PFSK-1 (cell line): ENCODE measurements around the gene NKAIN2.

ENCODE experiments used
- FOXP2 ChIP-seq: optimal IDR thresholded peaks from 2 replicates; pipeline ENCODE3; 2011; ENCODE audit warnings: borderline replicate concordance, control low read depth, inconsistent platforms; ENCODE audit not compliant: insufficient read depth; ENCODE audit errors: extremely low read length, extremely low read depth
- POLR2AphosphoS5 ChIP-seq: IDR thresholded peaks from 2 replicates; pipeline ENCODE4 v1.6.1; 2012; ENCODE audit warnings: low read depth, mild to moderate bottlenecking, control low read depth, low read length, moderate library complexity
- SIN3A ChIP-seq: IDR thresholded peaks from 2 replicates; pipeline ENCODE4 v1.6.1; 2012; ENCODE audit warnings: mild to moderate bottlenecking, low read length, moderate library complexity, borderline replicate concordance; ENCODE audit not compliant: insufficient read depth
- TAF1 ChIP-seq: IDR thresholded peaks from 2 replicates; pipeline ENCODE4 v1.6.1; 2012; ENCODE audit warnings: low read length, control low read depth, borderline replicate concordance; ENCODE audit not compliant: insufficient read depth
- TF ChIP-seq, protein P1 (sequence below), 2 experiments: IDR thresholded peaks; 2 replicates each; pipeline versions ENCODE4 v1.6.1 to v1.8.0; 2011 to 2012; ENCODE audit warnings: low read depth in 2 of 2, low read length in 2 of 2, control low read depth in 1 of 2, inconsistent platforms in 1 of 2, mild to moderate bottlenecking in 1 of 2, moderate library complexity in 1 of 2; ENCODE audit not compliant: insufficient read depth in 1 of 2

Gene NKAIN2

DNA sequence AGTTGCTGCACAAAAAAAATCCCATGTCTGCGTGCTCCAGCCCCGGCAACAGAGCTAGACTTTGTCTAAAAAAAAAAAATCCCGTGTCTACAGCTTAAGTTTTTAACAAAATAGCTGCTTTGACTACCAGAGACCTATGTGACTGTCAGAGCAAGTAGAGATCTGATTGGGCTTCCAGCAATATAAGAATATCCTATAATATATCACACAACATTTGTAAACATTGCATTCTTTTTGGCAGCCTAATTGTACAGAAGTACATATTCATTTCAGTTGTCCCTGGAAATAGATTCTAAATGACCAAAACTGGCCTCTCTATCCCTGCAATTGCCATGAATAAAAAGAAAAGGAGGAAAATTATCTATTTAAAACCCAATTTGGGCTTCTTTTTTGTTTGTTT, 1019.1 kb downstream of the NKAIN2 start:
- TF ChIP-seq SIN3A, result no peak
- no peak for TF ChIP-seq FOXP2
- no peak for TF ChIP-seq TAF1
- TF ChIP-seq, protein P1, sequence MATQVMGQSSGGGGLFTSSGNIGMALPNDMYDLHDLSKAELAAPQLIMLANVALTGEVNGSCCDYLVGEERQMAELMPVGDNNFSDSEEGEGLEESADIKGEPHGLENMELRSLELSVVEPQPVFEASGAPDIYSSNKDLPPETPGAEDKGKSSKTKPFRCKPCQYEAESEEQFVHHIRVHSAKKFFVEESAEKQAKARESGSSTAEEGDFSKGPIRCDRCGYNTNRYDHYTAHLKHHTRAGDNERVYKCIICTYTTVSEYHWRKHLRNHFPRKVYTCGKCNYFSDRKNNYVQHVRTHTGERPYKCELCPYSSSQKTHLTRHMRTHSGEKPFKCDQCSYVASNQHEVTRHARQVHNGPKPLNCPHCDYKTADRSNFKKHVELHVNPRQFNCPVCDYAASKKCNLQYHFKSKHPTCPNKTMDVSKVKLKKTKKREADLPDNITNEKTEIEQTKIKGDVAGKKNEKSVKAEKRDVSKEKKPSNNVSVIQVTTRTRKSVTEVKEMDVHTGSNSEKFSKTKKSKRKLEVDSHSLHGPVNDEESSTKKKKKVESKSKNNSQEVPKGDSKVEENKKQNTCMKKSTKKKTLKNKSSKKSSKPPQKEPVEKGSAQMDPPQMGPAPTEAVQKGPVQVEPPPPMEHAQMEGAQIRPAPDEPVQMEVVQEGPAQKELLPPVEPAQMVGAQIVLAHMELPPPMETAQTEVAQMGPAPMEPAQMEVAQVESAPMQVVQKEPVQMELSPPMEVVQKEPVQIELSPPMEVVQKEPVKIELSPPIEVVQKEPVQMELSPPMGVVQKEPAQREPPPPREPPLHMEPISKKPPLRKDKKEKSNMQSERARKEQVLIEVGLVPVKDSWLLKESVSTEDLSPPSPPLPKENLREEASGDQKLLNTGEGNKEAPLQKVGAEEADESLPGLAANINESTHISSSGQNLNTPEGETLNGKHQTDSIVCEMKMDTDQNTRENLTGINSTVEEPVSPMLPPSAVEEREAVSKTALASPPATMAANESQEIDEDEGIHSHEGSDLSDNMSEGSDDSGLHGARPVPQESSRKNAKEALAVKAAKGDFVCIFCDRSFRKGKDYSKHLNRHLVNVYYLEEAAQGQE (IDR thresholded peaks at IDR 0.05; ENCODE audit: insufficient read depth in 1 of 2, low read depth in 2 of 2, low read length in 2 of 2), result no peak
- TF ChIP-seq POLR2AphosphoS5, result no peak

DNA sequence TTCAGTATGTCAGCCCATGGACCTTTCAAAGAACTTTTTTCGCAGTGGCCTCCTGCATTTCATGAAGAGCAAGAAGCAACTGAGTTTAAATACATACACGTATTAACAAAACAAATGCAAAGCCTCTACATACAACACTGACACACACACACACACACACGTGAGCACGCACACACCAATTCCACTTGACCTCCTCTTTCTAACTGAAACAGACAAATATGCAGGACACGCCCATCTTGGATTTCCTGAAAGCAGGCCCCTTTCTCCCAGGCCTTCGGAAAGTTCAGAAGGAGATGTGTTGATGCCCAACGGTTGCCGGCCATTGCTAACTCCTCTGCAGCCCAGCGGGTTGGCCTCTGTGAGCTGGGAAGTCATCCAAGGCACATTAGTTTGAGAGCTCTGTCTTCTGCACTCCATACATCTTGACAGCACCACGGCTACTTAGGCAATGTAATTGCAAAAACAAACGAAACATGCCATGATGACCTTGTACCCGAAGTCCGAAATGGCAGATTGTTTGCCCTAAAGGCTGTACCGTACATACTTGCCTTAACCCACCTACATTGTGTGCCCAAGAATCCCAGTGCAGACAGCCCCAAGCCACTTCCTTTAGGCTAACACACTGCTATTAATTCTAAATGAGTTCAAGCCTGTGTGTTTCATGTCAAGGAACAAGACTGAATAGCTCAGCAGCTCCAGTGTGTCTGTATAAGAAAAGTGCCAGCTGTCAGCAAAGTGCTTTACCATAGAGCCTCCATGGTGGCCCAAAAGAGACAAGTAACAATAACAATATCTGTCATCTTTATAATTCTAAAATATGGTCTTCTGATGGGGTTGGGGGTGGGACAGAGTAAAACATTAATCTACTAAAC, 1019.8 kb downstream of the NKAIN2 start:
- TF ChIP-seq SIN3A (no peak), POLR2AphosphoS5 (no peak), FOXP2 (no peak), TAF1 (no peak)
- TF ChIP-seq, protein P1 (IDR thresholded peaks at IDR 0.05; ENCODE audit: insufficient read depth in 1 of 2, low read depth in 2 of 2, low read length in 2 of 2), result no peak

DNA sequence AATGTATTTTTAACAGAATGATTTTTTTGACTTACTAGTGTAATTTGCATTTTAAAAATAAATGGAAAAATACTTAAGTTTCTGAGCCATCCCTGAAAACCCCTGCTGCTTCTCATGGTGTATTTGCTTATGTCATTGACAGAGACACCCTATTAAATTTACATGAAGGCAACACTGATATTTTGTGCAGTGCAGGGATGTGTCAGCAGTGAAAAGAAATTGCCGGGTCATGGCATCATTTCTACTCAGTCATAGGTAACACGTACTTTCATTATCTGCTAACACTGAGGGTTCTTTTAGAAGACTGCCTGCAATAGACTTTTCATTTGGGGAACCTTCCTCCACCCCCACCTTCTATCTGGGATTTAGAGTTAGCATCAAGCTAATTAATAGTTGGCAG, 1021.9 kb downstream of the NKAIN2 start:
- TF ChIP-seq SIN3A, result no peak
- no peak for TF ChIP-seq TAF1
- no peak for TF ChIP-seq POLR2AphosphoS5
- no peak for TF ChIP-seq FOXP2
- TF ChIP-seq, protein P1 (IDR thresholded peaks at IDR 0.05; ENCODE audit: insufficient read depth in 1 of 2, low read depth in 2 of 2, low read length in 2 of 2), result no peak

DNA sequence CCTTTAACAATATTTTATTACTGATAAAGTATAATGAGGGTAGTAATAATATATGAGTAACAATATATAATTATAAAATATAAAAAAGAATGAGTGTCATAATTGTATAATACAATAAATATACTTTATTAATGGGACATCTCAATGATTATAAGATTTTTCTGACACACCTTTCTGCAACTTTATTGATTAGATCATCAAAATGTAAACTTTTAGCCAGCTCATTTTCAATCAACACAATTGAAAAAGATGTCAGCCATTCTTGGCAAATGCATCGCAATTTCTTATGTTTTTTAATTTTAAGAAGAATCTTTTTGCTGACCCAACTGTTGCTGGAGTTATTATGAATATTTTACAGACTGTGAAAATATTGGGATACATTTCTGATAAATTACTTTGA, 1026.2 kb downstream of the NKAIN2 start:
- no peak for TF ChIP-seq TAF1
- TF ChIP-seq POLR2AphosphoS5, result no peak
- TF ChIP-seq SIN3A, result no peak
- TF ChIP-seq FOXP2, result no peak
- TF ChIP-seq, protein P1 (IDR thresholded peaks at IDR 0.05; ENCODE audit: insufficient read depth in 1 of 2, low read depth in 2 of 2, low read length in 2 of 2), result no peak

DNA sequence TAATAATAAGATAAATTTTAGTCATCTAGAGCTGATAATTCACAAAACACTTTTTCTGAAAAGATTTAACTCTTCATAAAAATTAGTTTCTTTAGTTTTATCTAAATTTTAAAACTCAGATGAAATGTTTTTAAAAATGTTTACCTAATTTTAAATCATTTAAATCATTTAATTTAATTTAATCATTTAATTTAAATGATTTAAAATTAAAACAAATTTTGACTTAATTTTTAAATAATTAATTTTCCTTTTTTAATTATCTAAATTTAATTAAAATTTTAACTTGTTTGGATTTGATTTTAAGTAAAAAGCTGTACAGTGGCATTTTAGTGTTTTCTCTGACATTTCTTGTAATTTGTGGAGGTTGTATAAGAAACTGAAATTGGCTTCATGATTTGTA, 1026.8 kb downstream of the NKAIN2 start:
- TF ChIP-seq, protein P1 (IDR thresholded peaks at IDR 0.05; ENCODE audit: insufficient read depth in 1 of 2, low read depth in 2 of 2, low read length in 2 of 2), result no peak
- TF ChIP-seq POLR2AphosphoS5 (no peak), TAF1 (no peak), FOXP2 (no peak), SIN3A (no peak)
